Keratinocyte (primary cell): ENCODE results near the gene SLC35A2. TPM values are rescaled to one million over a fixed set of nuclear protein-coding genes. Genes with fewer than 3 reads are reported as not detected.
"Not testable (repeated sequence)": the region's sequence is repeated elsewhere in the genome, so short reads cannot be mapped to it uniquely, and the experiment has no call there.

Source experiments
- DNase-seq: peaks from one replicate; pipeline ENCODE4 v3.0.0-alpha.2; 2011; ENCODE audit warnings: low read depth, missing footprints, low spot score
- FAIRE-seq: peaks from 2 replicates; lab custom pipeline; 2011; peaks lifted over from hg19 to GRCh38; lab: Jason Lieb, UNC
- H2AFZ ChIP-seq: 2 replicates; pipeline ENCODE4 v1.6.0; 2012; ENCODE audit warnings: low read length, control low read depth, inconsistent platforms; ENCODE audit not compliant: control insufficient read depth
- H3K27ac ChIP-seq: 2 replicates; pipeline ENCODE4 v1.5.1; 2011; ENCODE audit warnings: low read length; ENCODE audit not compliant: control insufficient read depth, insufficient read depth
- H3K27me3 ChIP-seq: 3 replicates; pipeline ENCODE4 v1.6.0; 2011; ENCODE audit warnings: low read length; ENCODE audit not compliant: control insufficient read depth, insufficient read depth; ENCODE audit errors: extremely low read depth
- H3K36me3 ChIP-seq, 2 experiments: 2 replicates in 1 of 2; 3 replicates in 1 of 2; pipeline ENCODE4 v1.5.1; 2011; ENCODE audit warnings: low read length in 2 of 2, mild to moderate bottlenecking in 1 of 2; ENCODE audit not compliant: control insufficient read depth in 2 of 2, insufficient read depth in 2 of 2; ENCODE audit errors: extremely low read depth in 1 of 2
- H3K4me1 ChIP-seq: 3 replicates; pipeline ENCODE4 v1.5.1; 2011; ENCODE audit warnings: low read length; ENCODE audit not compliant: control insufficient read depth, insufficient read depth; ENCODE audit errors: extremely low read depth
- H3K4me2 ChIP-seq: 3 replicates; pipeline ENCODE4 v1.6.0; 2011; ENCODE audit warnings: low read depth, low read length; ENCODE audit not compliant: control insufficient read depth, insufficient read depth; ENCODE audit errors: extremely low read depth
- H3K4me3 ChIP-seq, 3 experiments: fragments of 200-600 bp in 1 of 3; sonication (generic) in 1 of 3; 2 replicates in 2 of 3; 3 replicates in 1 of 3; pipeline ENCODE4 v1.5.1; 2011 to 2016; ENCODE audit warnings: low read length in 3 of 3, mild to moderate bottlenecking in 3 of 3, control low read depth in 2 of 3, inconsistent platforms in 1 of 3, low read depth in 1 of 3, mixed read lengths in 1 of 3, mixed run types in 1 of 3, moderate library complexity in 1 of 3; ENCODE audit not compliant: control insufficient read depth in 2 of 3, insufficient read depth in 2 of 3; ENCODE audit errors: extremely low read depth in 1 of 3
- H3K79me2 ChIP-seq: 2 replicates; pipeline ENCODE4 v1.6.0; 2012; ENCODE audit warnings: low read length; ENCODE audit not compliant: control insufficient read depth, insufficient read depth
- H3K9ac ChIP-seq: 3 replicates; pipeline ENCODE4 v1.6.0; 2011; ENCODE audit warnings: low read length; ENCODE audit not compliant: control insufficient read depth, insufficient read depth; ENCODE audit errors: extremely low read depth
- H3K9me1 ChIP-seq: 3 replicates; pipeline ENCODE4 v1.6.0; 2011; ENCODE audit warnings: low read length; ENCODE audit not compliant: control insufficient read depth, insufficient read depth; ENCODE audit errors: extremely low read depth
- H3K9me3 ChIP-seq: 2 replicates; pipeline ENCODE4 v1.5.1; 2012; ENCODE audit warnings: low read depth, low read length; ENCODE audit not compliant: control insufficient read depth
- H4K20me1 ChIP-seq: 3 replicates; pipeline ENCODE4 v1.6.0; 2011; ENCODE audit warnings: low read length; ENCODE audit not compliant: control insufficient read depth, insufficient read depth; ENCODE audit errors: extremely low read depth
- EZH2 ChIP-seq: IDR thresholded peaks from one replicate; pipeline ENCODE4 v1.6.1; 2012; ENCODE audit warnings: inconsistent platforms, mild to moderate bottlenecking, low read length, moderate library complexity
- dilution Hi-C: fragments of 300-500 bp; cut with MboI; formaldehyde crosslinking; loops from one replicate; pipeline ENCODE4 v1.7.0; 2020; ENCODE audit warnings: low sequenced_read_pairs; ENCODE audit not compliant: extremely low pct_ligation_motif_present
- polyA plus RNA-seq, 5 experiments: library from polyadenylated mRNA; depleted of rRNA in 3 of 5; stranded (reverse) in 3 of 5; stranded (forward) in 1 of 5; unstranded in 1 of 5; fragments of >200 nt; gene quantifications; 1 replicate in 1 of 5; 2 replicates in 3 of 5; 3 replicates in 1 of 5; pipeline versions ENCODE4 v1.2.1 to v1.2.3, GENCODE V29; 2011 to 2012; ENCODE audit warnings: missing spikeins in 2 of 5, low read depth in 1 of 5, low replicate concordance in 1 of 5
- small RNA-seq, 3 experiments: library from RNA; depleted of rRNA; stranded (forward); fragments of <200 nt; gene quantifications; one replicate each; pipeline ENCODE3, GENCODE V24; 2012; ENCODE audit warnings: low read depth in 3 of 3, low replicate concordance in 1 of 3; ENCODE audit not compliant: insufficient read length in 3 of 3
- TF ChIP-seq, protein P1 (sequence below), 3 experiments: IDR thresholded peaks in 1 of 3; conservative IDR thresholded peaks in 1 of 3; optimal IDR thresholded peaks in 1 of 3; 2 replicates in 2 of 3; 3 replicates in 1 of 3; pipeline versions ENCODE3 to v1.5.1; 2011; ENCODE audit warnings: low read length in 3 of 3, mild to moderate bottlenecking in 3 of 3, moderate library complexity in 2 of 3, control low read depth in 1 of 3, inconsistent platforms in 1 of 3; ENCODE audit not compliant: insufficient read depth in 2 of 3; ENCODE audit errors: extremely low read depth in 1 of 3

Gene SLC35A2
- polyA plus RNA-seq, 1 donor (not counting 4 experiments of a cell fraction or from before 2014, with no cell fraction given): 39.4 TPM

DNA sequence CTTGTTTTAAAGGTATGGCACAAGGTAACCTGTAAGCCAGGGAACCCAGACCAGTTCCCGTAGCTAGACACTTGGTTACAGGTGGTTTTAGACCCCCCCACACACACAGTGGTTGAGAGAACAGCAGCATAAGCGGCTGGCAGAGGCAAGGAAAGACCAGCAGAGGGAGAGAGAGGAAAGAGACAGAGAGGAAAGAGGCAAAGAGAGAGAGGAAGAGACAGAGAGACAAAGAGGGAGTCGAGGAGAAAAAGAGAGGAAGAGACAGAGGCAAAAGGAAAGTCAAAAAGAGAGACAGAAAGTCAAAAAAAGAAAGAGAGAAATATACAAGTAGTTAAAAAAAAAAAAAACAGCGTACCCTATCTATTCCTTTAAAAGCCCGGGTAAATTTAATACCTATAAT is 56.5 kb downstream of the SLC35A2 start:
- Histone ChIP-seq H3K9ac (no peak overlapping the region), H3K9me1 (no peaks in the 10 kb centered on the region), H3K4me1 (no peaks in the 10 kb centered on the region), H4K20me1 (no peaks in the 10 kb centered on the region), H3K27ac (no peak overlapping the region), H3K4me3 (no peak overlapping the region), H3K27me3 (no peaks in the 10 kb centered on the region), H3K79me2 (no peaks in the 10 kb centered on the region), H3K9me3 (no peaks in the 10 kb centered on the region), H3K36me3 (no peaks in the 10 kb centered on the region), H2AFZ (no peak overlapping the region), H3K4me2 (no peak overlapping the region)
- no peak for FAIRE-seq
- no peak for DNase-seq
- dilution Hi-C loops: no loop called here
- TF ChIP-seq, protein P1, sequence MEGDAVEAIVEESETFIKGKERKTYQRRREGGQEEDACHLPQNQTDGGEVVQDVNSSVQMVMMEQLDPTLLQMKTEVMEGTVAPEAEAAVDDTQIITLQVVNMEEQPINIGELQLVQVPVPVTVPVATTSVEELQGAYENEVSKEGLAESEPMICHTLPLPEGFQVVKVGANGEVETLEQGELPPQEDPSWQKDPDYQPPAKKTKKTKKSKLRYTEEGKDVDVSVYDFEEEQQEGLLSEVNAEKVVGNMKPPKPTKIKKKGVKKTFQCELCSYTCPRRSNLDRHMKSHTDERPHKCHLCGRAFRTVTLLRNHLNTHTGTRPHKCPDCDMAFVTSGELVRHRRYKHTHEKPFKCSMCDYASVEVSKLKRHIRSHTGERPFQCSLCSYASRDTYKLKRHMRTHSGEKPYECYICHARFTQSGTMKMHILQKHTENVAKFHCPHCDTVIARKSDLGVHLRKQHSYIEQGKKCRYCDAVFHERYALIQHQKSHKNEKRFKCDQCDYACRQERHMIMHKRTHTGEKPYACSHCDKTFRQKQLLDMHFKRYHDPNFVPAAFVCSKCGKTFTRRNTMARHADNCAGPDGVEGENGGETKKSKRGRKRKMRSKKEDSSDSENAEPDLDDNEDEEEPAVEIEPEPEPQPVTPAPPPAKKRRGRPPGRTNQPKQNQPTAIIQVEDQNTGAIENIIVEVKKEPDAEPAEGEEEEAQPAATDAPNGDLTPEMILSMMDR (optimal IDR thresholded peaks at IDR 0.05 in 1 of 3, IDR thresholded peaks at IDR 0.05 in 1 of 3, conservative IDR thresholded peaks at IDR 0.05 in 1 of 3; ENCODE audit: extremely low read depth in 1 of 3, insufficient read depth in 2 of 3, low read length in 3 of 3): peak; percentile 14 to 41 (median 26)
- no peak for TF ChIP-seq EZH2

DNA sequence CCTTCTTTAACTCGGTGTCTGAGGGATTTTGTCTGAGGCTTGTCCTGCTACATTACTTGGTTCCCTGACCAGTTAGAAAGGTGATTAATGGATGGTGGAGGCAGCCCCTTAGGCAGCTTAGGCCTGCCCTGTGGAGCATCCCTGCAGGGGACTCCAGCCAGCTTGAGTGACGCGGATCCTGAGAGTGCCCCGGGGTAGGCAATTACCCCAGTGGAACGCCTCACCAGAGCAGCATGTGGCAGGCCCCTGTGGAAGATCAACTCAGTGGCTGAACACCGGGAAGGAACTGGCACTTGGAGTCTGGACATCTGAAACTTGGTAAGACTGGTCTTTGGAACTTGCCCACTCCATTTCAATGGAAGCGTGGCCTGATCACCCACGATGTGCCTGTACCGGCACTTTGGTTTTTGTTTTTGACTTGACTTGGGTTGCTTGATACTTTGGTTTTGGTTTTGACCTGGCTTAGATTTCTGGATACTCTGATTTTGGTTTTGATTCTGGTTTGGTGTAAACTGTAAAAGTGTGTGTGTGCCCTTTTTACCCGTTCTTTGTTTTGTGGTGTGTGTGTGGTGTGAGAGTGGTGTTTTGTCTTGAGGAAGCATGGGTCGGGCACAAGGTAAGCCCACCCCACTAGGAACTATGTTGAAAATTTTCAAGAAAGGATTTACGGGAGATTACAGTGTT is 57.2 kb downstream of the SLC35A2 start:
- FAIRE-seq, H3K9me3 ChIP-seq, DNase-seq, H3K9me1 ChIP-seq, H2AFZ ChIP-seq, H3K36me3 ChIP-seq, H3K4me2 ChIP-seq, H3K4me3 ChIP-seq, dilution Hi-C loops, H3K4me1 ChIP-seq, H3K9ac ChIP-seq, H3K27me3 ChIP-seq, H4K20me1 ChIP-seq, H3K27ac ChIP-seq, H3K79me2 ChIP-seq: not testable (repeated sequence)

DNA sequence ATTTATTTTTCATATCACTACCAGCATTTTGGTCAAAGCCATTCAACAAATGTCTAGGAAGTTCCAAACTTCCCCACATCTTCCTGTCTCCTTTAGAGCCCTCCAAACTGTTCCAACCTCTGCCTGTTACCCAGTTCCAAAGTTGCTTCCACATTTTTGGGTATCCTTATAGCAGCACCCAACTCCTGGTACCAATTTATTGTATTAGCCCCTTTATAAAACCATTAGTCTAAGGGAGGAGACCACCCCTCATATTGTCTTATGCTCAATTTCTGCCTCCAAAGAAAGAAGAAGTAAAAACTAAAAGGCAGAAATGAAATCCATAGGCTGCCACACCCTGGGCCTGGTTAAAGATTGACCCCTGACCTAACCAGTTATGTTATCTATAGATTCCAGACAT is 58.0 kb downstream of the SLC35A2 start:
- H2AFZ ChIP-seq, H3K36me3 ChIP-seq, H3K79me2 ChIP-seq, H3K4me3 ChIP-seq, H3K9me1 ChIP-seq, DNase-seq, dilution Hi-C loops, H4K20me1 ChIP-seq, H3K9ac ChIP-seq, H3K27ac ChIP-seq, H3K4me2 ChIP-seq, FAIRE-seq, H3K9me3 ChIP-seq, H3K27me3 ChIP-seq, H3K4me1 ChIP-seq: not testable (repeated sequence)

Small RNA genes within 50 kb of the gene (small RNA-seq; reads per million reads assigned to genes)
- 0.07 to 1.0 (median 0.50) reads per million in 3 experiments for gene RNU6-722P

Other genes starting within 250 kb of the SLC35A2 start
- 0.05 to 0.09 TPM (median 0.07 TPM) in 3 replicates for gene WAS, start 227.8 kb downstream of the SLC35A2 start, polyA plus RNA-seq
- gene SUV39H1, start 214.9 kb downstream of the SLC35A2 start, polyA plus RNA-seq: 3.1 to 9.4 TPM (median 4.9 TPM) in 3 replicates
- gene GLOD5, start 149.9 kb downstream of the SLC35A2 start, polyA plus RNA-seq: not detected in 3 replicates
- gene GATA1, start 125.1 kb downstream of the SLC35A2 start, polyA plus RNA-seq: not detected in 3 replicates
- gene HDAC6, start 109.6 kb downstream of the SLC35A2 start, polyA plus RNA-seq: 20.3 to 21.9 TPM (median 21.9 TPM) in 3 replicates
- gene ERAS, start 85.1 kb downstream of the SLC35A2 start, polyA plus RNA-seq: not detected in 3 replicates
- 0.54 to 1.6 TPM (median 1.4 TPM) in 3 replicates for gene PCSK1N, start 76.0 kb downstream of the SLC35A2 start, polyA plus RNA-seq
- gene TIMM17B, start 13.9 kb downstream of the SLC35A2 start, polyA plus RNA-seq: 34.3 to 52.9 TPM (median 35.5 TPM) in 3 replicates
- 62.9 to 85.2 TPM (median 79.0 TPM) in 3 replicates for gene PQBP1, start 13.7 kb downstream of the SLC35A2 start, polyA plus RNA-seq
- gene PIM2, start 7.4 kb upstream of the SLC35A2 start, polyA plus RNA-seq: 8.3 to 11.6 TPM (median 9.9 TPM) in 3 replicates
- 39.5 to 42.6 TPM (median 40.3 TPM) in 3 replicates for gene OTUD5, start 46.0 kb upstream of the SLC35A2 start, polyA plus RNA-seq
- 0.20 to 0.30 TPM (median 0.25 TPM) in 3 replicates for gene KCND1, start 60.2 kb upstream of the SLC35A2 start, polyA plus RNA-seq
- gene GRIPAP1, start 90.6 kb upstream of the SLC35A2 start, polyA plus RNA-seq: 20.2 to 23.0 TPM (median 20.9 TPM) in 3 replicates
- gene TFE3, start 131.7 kb upstream of the SLC35A2 start, polyA plus RNA-seq: 13.2 to 15.8 TPM (median 14.1 TPM) in 3 replicates
- 4.9 to 10.5 TPM (median 8.1 TPM) in 3 replicates for gene CCDC120, start 147.4 kb upstream of the SLC35A2 start, polyA plus RNA-seq
- 4.0 to 9.8 TPM (median 6.9 TPM) in 3 replicates for gene PRAF2, start 162.4 kb upstream of the SLC35A2 start, polyA plus RNA-seq
- 43.1 to 76.4 TPM (median 50.5 TPM) in 3 replicates for gene WDR45, start 168.2 kb upstream of the SLC35A2 start, polyA plus RNA-seq
- 17.8 to 18.4 TPM (median 17.9 TPM) in 3 replicates for gene GPKOW, start 212.1 kb upstream of the SLC35A2 start, polyA plus RNA-seq